B cell (primary cell): Measurements from ENCODE around the gene ADAMTS19. TPM values are rescaled to one million over a fixed set of nuclear protein-coding genes. Genes with fewer than 3 reads are reported as not detected.

ENCODE experiments used
- ATAC-seq: fragments of 200-7000 bp; cut with Tn5 transposase; one replicate; pipeline ENCODE4 v1.10.0; 2021; ENCODE audit warnings: low read depth, mild to moderate bottlenecking, moderate number of reproducible peaks, moderate library complexity
- CTCF ChIA-PET: fragments of 350-600 bp; sonication (Branson Sonifier 250); formaldehyde crosslinking; loops from one replicate; lab custom pipeline; 2021; ENCODE audit warnings: antibody characterized with exemption, inconsistent platforms; lab: Charles Lee
- POLR2A ChIA-PET: fragments of 350-600 bp; sonication (Branson Sonifier 250); formaldehyde crosslinking; loops from one replicate; lab custom pipeline; 2021; ENCODE audit warnings: antibody characterized with exemption; lab: Charles Lee
- DNase-seq: peaks from one replicate; pipeline ENCODE4 v3.0.0; 2013
- H2AFZ ChIP-seq: 2 replicates; pipeline ENCODE4 v1.6.1; 2012; ENCODE audit warnings: mild to moderate bottlenecking, low read depth, low read length; ENCODE audit not compliant: insufficient read depth, poor library complexity, severe bottlenecking
- H3K27ac ChIP-seq, 2 donors: 1 replicate in 1 of 2; 2 replicates in 1 of 2; pipeline ENCODE4 v1.5.1; 2012 to 2013; ENCODE audit warnings: low read length in 2 of 2, mild to moderate bottlenecking in 2 of 2, moderate library complexity in 1 of 2
- H3K27me3 ChIP-seq, 4 experiments: fragments of 200-600 bp in 1 of 4; sonication (generic) in 1 of 4; replicated peaks in 1 of 4; 1 replicate in 2 of 4; 2 replicates in 2 of 4; pipeline versions ENCODE4 v1.6.1 to v1.7.0; 2013 to 2016; ENCODE audit warnings: low read length in 3 of 4, mild to moderate bottlenecking in 2 of 4, mixed read lengths in 1 of 4, moderate library complexity in 1 of 4; ENCODE audit not compliant: insufficient read depth in 4 of 4, control insufficient read depth in 3 of 4; ENCODE audit errors: control extremely low read depth in 1 of 4
- H3K36me3 ChIP-seq, 2 experiments: replicated peaks in 1 of 2; 1 replicate in 1 of 2; 2 replicates in 1 of 2; pipeline versions ENCODE4 v1.6.1 to v1.7.1; 2013; ENCODE audit warnings: low read length in 1 of 2; ENCODE audit not compliant: insufficient read depth in 2 of 2, control insufficient read depth in 1 of 2; ENCODE audit errors: control extremely low read depth in 1 of 2, extremely low read depth in 1 of 2
- H3K4me1 ChIP-seq, 2 donors: fragments of 200-600 bp in 1 of 2; sonication (generic) in 1 of 2; 1 replicate in 1 of 2; 2 replicates in 1 of 2; pipeline versions ENCODE4 v1.5.1 to v1.6.1; 2013 to 2017; ENCODE audit warnings: low read length in 2 of 2; ENCODE audit not compliant: control insufficient read depth in 2 of 2, insufficient read depth in 2 of 2
- H3K4me2 ChIP-seq: replicated peaks from 2 replicates; pipeline ENCODE3; 2012; ENCODE audit warnings: mild to moderate bottlenecking, low read depth, low read length; ENCODE audit not compliant: poor library complexity, severe bottlenecking
- H3K4me3 ChIP-seq, 5 experiments: fragments of 200-600 bp in 1 of 5; sonication (generic) in 1 of 5; 1 replicate in 3 of 5; 2 replicates in 2 of 5; pipeline versions ENCODE4 v1.5.1 to v1.7.0; 2011 to 2016; ENCODE audit warnings: low read length in 4 of 5, mild to moderate bottlenecking in 4 of 5, low read depth in 2 of 5, control low read depth in 1 of 5, moderate library complexity in 1 of 5; ENCODE audit not compliant: insufficient read depth in 1 of 5; ENCODE audit errors: control extremely low read depth in 1 of 5, extremely low read depth in 1 of 5
- H3K79me2 ChIP-seq: fragments of 200-600 bp; sonication (generic); one replicate; pipeline ENCODE4 v1.6.0; 2016; ENCODE audit warnings: low read length; ENCODE audit not compliant: control insufficient read depth, insufficient read depth
- H3K9ac ChIP-seq: fragments of 200-600 bp; sonication (generic); 2 replicates; pipeline ENCODE4 v1.6.1; 2017; ENCODE audit warnings: mild to moderate bottlenecking, low read length, moderate library complexity
- H3K9me3 ChIP-seq, 3 donors: one replicate each; pipeline versions ENCODE4 v1.6.1 to v1.7.1; 2013; ENCODE audit warnings: low read length in 2 of 3; ENCODE audit not compliant: control insufficient read depth in 2 of 3, insufficient read depth in 1 of 3; ENCODE audit errors: control extremely low read depth in 1 of 3
- H4K20me1 ChIP-seq: 2 replicates; pipeline ENCODE4 v1.6.0; 2012; ENCODE audit warnings: mild to moderate bottlenecking, low read length; ENCODE audit not compliant: insufficient read depth, control insufficient read depth, poor library complexity, severe bottlenecking
- H3K27ac Mint-ChIP-seq: one replicate; pipeline ENCODE4 v1.8.0; 2021; ENCODE audit warnings: mixed read lengths
- H3K27me3 Mint-ChIP-seq: one replicate; pipeline ENCODE4 v1.8.0; 2021; ENCODE audit warnings: mixed read lengths
- H3K4me1 Mint-ChIP-seq: one replicate; pipeline ENCODE4 v1.8.0; 2021; ENCODE audit warnings: mixed read lengths
- H3K4me3 Mint-ChIP-seq: one replicate; pipeline ENCODE4 v1.8.0; 2021; ENCODE audit warnings: mixed read lengths
- H3K9me3 Mint-ChIP-seq: one replicate; pipeline ENCODE4 v1.8.0; 2022; ENCODE audit warnings: mixed read lengths; ENCODE audit not compliant: insufficient read depth
- EZH2 ChIP-seq: IDR thresholded peaks from 2 replicates; pipeline ENCODE4 v1.6.1; 2012; ENCODE audit warnings: borderline replicate concordance, low read depth, mild to moderate bottlenecking, moderate library complexity, low read length; ENCODE audit not compliant: insufficient read depth, poor library complexity, severe bottlenecking
- whole genome bisulfite sequencing: methylation state at CpG from one replicate; pipeline ENCODE4 v1.1.5; 2013; ENCODE audit warnings: missing lambda C conversion rate; ENCODE audit not compliant: insufficient coverage; 5-methylcytosine and 5-hydroxymethylcytosine counted together
- intact Hi-C: fragments of 100-400 bp; cut with micrococcal nuclease; formaldehyde crosslinking; loops from one replicate; pipeline ENCODE4 v1.10.0; 2022
- polyA plus RNA-seq: library from polyadenylated mRNA; depleted of rRNA; stranded (reverse); fragments of >200 nt; gene quantifications from 2 replicates; pipeline ENCODE4 v1.2.3, GENCODE V29; 2012
- total RNA-seq, 2 donors: library from RNA; stranded (reverse); fragments of 120-200 nt in 1 of 2; gene quantifications; 1 replicate in 1 of 2; 2 replicates in 1 of 2; pipeline versions ENCODE4 v1.2.3 to v1.2.4, GENCODE V29; 2013 to 2022
- TF ChIP-seq, protein P1 (sequence below): fragments of 200-600 bp; IDR thresholded peaks from one replicate; pipeline ENCODE4 v1.8.0; 2022; ENCODE audit warnings: antibody characterized with exemption, mild to moderate bottlenecking

ADAMTS19 gene
- total and polyA plus RNA-seq, 2 donors (not counting 1 experiment from before 2014, with no cell fraction given): not detected

- H3K9ac ChIP-seq: no peak overlapping the region
- DNase-seq (no peak), ATAC-seq (no peak)
- no peak overlapping the region for H3K4me2 ChIP-seq
- no peak overlapping the region for H3K27ac ChIP-seq
- H3K4me3 ChIP-seq: no peak overlapping the region
- 100% methylated on average over 1 of the region's 5 CpGs for WGBS
- no peaks in the 10 kb centered on the region for H3K36me3 ChIP-seq
- no peaks in the 10 kb centered on the region for H3K9me3 ChIP-seq
- intact Hi-C loops: loop anchor here (10.0 kb wide), 1 partner anchor 1641 kb away; no protein-coding TSS in a partner anchor
- H2AFZ ChIP-seq: no peak overlapping the region
- H3K79me2 ChIP-seq: no peaks in the 10 kb centered on the region
- H3K4me1 Mint-ChIP-seq: no peaks in the 10 kb centered on the region
- H3K27ac Mint-ChIP-seq: no peak overlapping the region
- H3K27me3 Mint-ChIP-seq: peaks cover 5% of the 10 kb centered on the region
- no peaks in the 10 kb centered on the region for H4K20me1 ChIP-seq
- ChIA-PET POLR2A (no interaction called here), CTCF (interaction anchor here (0.9 to 8.9 kb wide), 6 partner anchors 7 to 868 kb away, joined by 3 to 70 read pairs (median 3); no protein-coding TSS in a partner anchor)
- no peak overlapping the region for H3K4me3 Mint-ChIP-seq
- H3K4me1 ChIP-seq: no peaks in the 10 kb centered on the region
- TF ChIP-seq, protein P1, sequence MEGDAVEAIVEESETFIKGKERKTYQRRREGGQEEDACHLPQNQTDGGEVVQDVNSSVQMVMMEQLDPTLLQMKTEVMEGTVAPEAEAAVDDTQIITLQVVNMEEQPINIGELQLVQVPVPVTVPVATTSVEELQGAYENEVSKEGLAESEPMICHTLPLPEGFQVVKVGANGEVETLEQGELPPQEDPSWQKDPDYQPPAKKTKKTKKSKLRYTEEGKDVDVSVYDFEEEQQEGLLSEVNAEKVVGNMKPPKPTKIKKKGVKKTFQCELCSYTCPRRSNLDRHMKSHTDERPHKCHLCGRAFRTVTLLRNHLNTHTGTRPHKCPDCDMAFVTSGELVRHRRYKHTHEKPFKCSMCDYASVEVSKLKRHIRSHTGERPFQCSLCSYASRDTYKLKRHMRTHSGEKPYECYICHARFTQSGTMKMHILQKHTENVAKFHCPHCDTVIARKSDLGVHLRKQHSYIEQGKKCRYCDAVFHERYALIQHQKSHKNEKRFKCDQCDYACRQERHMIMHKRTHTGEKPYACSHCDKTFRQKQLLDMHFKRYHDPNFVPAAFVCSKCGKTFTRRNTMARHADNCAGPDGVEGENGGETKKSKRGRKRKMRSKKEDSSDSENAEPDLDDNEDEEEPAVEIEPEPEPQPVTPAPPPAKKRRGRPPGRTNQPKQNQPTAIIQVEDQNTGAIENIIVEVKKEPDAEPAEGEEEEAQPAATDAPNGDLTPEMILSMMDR: no peak
- no peak for TF ChIP-seq EZH2
- no peaks in the 10 kb centered on the region for H3K27me3 ChIP-seq
- H3K9me3 Mint-ChIP-seq: no peaks in the 10 kb centered on the region
Measured at GRCh38 chr5:129773376-129773775, 313.3 kb downstream of the ADAMTS19 start.

- no peaks in the 10 kb centered on the region for H3K36me3 ChIP-seq
- H3K4me3 Mint-ChIP-seq: no peak overlapping the region
- no peaks in the 10 kb centered on the region for H3K4me1 Mint-ChIP-seq
- H3K79me2 ChIP-seq: no peaks in the 10 kb centered on the region
- TF ChIP-seq, protein P1: no peak
- no peak for TF ChIP-seq EZH2
- H3K4me2 ChIP-seq: no peak overlapping the region
- no peaks in the 10 kb centered on the region for H3K4me1 ChIP-seq
- ChIA-PET POLR2A (no interaction called here), CTCF (interaction anchor here (1.2 kb wide), 1 partner anchor 10 kb away, joined by 4 read pairs; no protein-coding TSS in a partner anchor)
- no peak overlapping the region for H3K4me3 ChIP-seq
- no peaks in the 10 kb centered on the region for H4K20me1 ChIP-seq
- H3K27ac Mint-ChIP-seq: no peak overlapping the region
- no peaks in the 10 kb centered on the region for H3K9me3 Mint-ChIP-seq
- no peak overlapping the region for H3K9ac ChIP-seq
- intact Hi-C loops: no loop called here
- H3K27ac ChIP-seq: no peak overlapping the region
- no peaks in the 10 kb centered on the region for H3K27me3 Mint-ChIP-seq
- no peak overlapping the region for H2AFZ ChIP-seq
- H3K27me3 ChIP-seq: no peaks in the 10 kb centered on the region
- ATAC-seq (no peak), DNase-seq (no peak)
- WGBS: 92% methylated on average over 2 of the region's 2 CpGs
- no peaks in the 10 kb centered on the region for H3K9me3 ChIP-seq
Measured at GRCh38 chr5:129781594-129781993, 321.5 kb downstream of the ADAMTS19 start.
